Measurements from ENCODE around the gene KCNIP3.
"Not testable (repeated sequence)": the region's sequence is repeated elsewhere in the genome, so short reads cannot be mapped to it uniquely, and the experiment has no call there.

The KCNIP3 gene

GRCh38 chr2:95375532-95376150, 78.5 kb downstream of the KCNIP3 start:
- no peak for TF ChIP-seq CTCF (conservative IDR thresholded peaks at IDR 0.05; ENCODE audit: low read depth, low read length)
- no peak overlapping the region for H3K4me3 ChIP-seq (ENCODE audit: low read depth, low read length)
- DNase-seq (ENCODE audit: low read depth): no peak

DNA sequence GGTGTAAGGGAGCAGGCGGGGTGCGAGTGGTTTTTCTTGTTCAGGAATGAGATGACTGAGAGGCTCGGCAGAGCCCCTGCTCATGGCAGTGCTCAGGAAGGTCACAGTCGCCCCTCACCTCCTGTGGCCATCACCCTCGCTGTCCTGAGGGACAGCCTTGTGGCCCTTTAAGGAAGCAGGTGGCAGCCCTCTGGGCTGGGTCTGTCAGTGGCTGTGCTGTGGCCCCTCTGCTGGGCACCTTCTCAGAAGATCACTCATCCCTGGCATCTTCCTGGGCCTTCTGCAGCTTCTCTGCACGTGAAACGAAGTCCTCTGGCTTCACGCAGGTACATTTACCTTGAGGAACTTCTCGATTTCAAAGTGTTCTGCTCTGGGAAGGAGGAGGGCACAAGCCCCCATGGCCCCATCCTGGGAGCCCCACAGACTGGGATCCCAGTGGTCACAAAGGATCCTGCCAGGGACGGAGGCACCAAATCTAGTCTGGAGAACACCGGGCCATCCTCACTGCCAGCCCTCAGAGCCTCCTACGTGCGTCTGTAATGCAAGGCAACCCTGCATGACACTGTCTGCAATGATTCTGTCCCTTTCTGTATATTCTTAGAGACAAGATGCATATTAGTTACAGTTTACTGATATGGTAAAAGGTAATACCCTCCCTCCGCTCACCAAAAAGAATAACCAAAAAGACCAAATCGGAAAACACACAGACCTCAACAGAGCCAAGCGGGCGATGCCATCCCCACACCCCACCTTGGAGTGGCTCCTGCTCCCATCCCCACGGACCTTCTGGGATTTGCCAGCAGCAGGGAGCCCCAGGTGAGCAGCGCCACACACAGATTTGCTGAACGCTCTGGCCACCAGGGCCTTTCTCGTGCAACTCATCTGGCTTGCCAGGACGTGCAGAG, 79.4 kb downstream of the KCNIP3 start:
- no peak for TF ChIP-seq CTCF (conservative IDR thresholded peaks at IDR 0.05; ENCODE audit: low read depth, low read length)
- H3K4me3 ChIP-seq (ENCODE audit: low read depth, low read length): no peak overlapping the region
- DNase-seq (ENCODE audit: low read depth): no peak

GRCh38 chr2:95377216-95378123, 80.3 kb downstream of the KCNIP3 start:
- TF ChIP-seq CTCF (conservative IDR thresholded peaks at IDR 0.05; ENCODE audit: low read depth, low read length): no peak
- H3K4me3 ChIP-seq (ENCODE audit: low read depth, low read length): no peak overlapping the region
- DNase-seq (ENCODE audit: low read depth): no peak

DNA sequence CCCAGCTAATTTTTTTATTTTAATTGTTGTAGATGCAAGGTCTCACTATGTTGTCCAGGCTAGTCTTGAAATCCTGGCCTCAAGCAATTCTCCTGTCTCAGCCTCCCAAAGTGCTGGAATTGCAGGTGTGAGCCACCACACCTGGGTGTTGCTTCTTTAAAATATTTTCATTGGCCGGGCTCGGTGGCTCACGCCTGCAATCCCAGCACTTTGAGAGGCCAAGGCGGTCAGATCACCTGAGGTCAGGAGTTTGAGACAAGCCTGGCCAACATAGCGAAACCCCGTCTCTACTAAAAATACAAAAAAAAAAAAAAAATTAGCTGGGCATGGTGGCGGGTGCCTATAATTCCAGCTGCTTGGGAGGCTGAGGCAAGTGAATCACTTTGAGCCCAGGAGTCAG, 81.1 kb downstream of the KCNIP3 start:
- DNase-seq (ENCODE audit: low read depth); H3K4me3 ChIP-seq (ENCODE audit: low read depth, low read length): not testable (repeated sequence)

DNA sequence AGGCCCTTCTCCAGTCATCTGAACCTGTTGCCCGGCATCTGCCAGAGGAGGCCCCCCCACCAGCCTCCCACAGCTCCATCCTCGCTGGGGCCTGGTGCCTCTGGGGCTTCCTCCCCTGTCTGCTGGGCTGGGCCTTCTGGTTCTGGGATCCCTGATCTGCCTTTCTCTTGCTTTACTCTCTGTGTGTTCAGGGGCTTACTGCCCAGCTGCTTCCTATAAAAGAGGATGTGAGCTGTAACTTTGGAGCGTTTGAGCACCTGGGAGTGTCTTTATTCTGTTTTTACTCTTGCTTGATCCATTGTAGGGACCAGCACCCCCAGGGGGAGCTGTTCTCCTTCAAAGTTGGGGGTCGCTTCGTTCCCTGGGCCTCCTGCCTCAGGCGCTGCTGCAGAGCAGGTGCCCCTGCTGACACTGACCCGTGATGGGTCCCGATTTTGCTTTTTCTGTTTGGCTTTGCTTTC, 82.3 kb downstream of the KCNIP3 start:
- H3K4me3 ChIP-seq (ENCODE audit: low read depth, low read length): no peak overlapping the region
- peak; percentile 38 for TF ChIP-seq CTCF (conservative IDR thresholded peaks at IDR 0.05; ENCODE audit: low read depth, low read length)
- no peak for DNase-seq (ENCODE audit: low read depth)

GRCh38 chr2:95380280-95380679, 83.1 kb downstream of the KCNIP3 start:
- no peak overlapping the region for H3K4me3 ChIP-seq (ENCODE audit: low read depth, low read length)
- no peak for TF ChIP-seq CTCF (conservative IDR thresholded peaks at IDR 0.05; ENCODE audit: low read depth, low read length)
- DNase-seq (ENCODE audit: low read depth): no peak

GRCh38 chr2:95380731-95381130, 83.6 kb downstream of the KCNIP3 start:
- no peak for DNase-seq (ENCODE audit: low read depth)
- no peak overlapping the region for H3K4me3 ChIP-seq (ENCODE audit: low read depth, low read length)
- no peak for TF ChIP-seq CTCF (conservative IDR thresholded peaks at IDR 0.05; ENCODE audit: low read depth, low read length)

Measured in choroid plexus epithelial cell (primary cell).